WTC11 (cell line): ENCODE data around the gene PSMD11. TPM values are rescaled to one million over a fixed set of nuclear protein-coding genes. Genes with fewer than 3 reads are reported as not detected.

Source experiments
- ATAC-seq: fragments of 200-7000 bp; cut with Tn5 transposase; 2 replicates; pipeline ENCODE4 v1.10.0; 2021; ENCODE audit warnings: mild to moderate bottlenecking, moderate library complexity
- CTCF ChIA-PET: fragments of 300-600 bp; sonication (Branson Sonifier 250); formaldehyde crosslinking; loops from one replicate; lab custom pipeline; 2021; ENCODE audit warnings: antibody characterized with exemption; lab: Charles Lee
- POLR2A ChIA-PET: fragments of 350-600 bp; sonication (Branson Sonifier 250); formaldehyde crosslinking; loops from one replicate; lab custom pipeline; 2021; ENCODE audit warnings: antibody characterized with exemption; lab: Charles Lee
- DNase-seq: peaks from one replicate; pipeline ENCODE4 v3.0.0; 2021; ENCODE audit warnings: low spot score
- H3K27ac Mint-ChIP-seq: 2 replicates; pipeline ENCODE4 v1.8.0; 2021; ENCODE audit warnings: mixed read lengths
- H3K27me3 Mint-ChIP-seq: 2 replicates; pipeline ENCODE4 v1.8.0; 2021; ENCODE audit warnings: low read depth, mild to moderate bottlenecking, moderate library complexity, mixed read lengths
- H3K36me3 Mint-ChIP-seq: 2 replicates; pipeline ENCODE4 v1.8.0; 2021; ENCODE audit warnings: mixed read lengths
- H3K4me1 Mint-ChIP-seq: 2 replicates; pipeline ENCODE4 v1.8.0; 2022; ENCODE audit warnings: mixed read lengths
- H3K4me3 Mint-ChIP-seq: 2 replicates; pipeline ENCODE4 v1.8.0; 2021; ENCODE audit warnings: mild to moderate bottlenecking, moderate library complexity, mixed read lengths
- H3K9me3 Mint-ChIP-seq: 2 replicates; pipeline ENCODE4 v1.8.0; 2021; ENCODE audit warnings: mixed read lengths
- ATF3 ChIP-seq: sonication (generic); formaldehyde crosslinking; conservative IDR thresholded peaks from 2 replicates; pipeline ENCODE4 v1.8.1; 2022; ENCODE audit warnings: mild to moderate bottlenecking, missing genetic modification reagents
- E2F4 ChIP-seq: sonication (generic); formaldehyde crosslinking; IDR thresholded peaks from 2 replicates; pipeline ENCODE4 v1.8.1; 2022; ENCODE audit warnings: low read depth, mild to moderate bottlenecking, moderate library complexity, missing genetic modification reagents, borderline replicate concordance
- ELF4 ChIP-seq: sonication (generic); formaldehyde crosslinking; IDR thresholded peaks from 2 replicates; pipeline ENCODE4 v1.8.1; 2022; ENCODE audit warnings: low read depth, mild to moderate bottlenecking, moderate library complexity, missing genetic modification reagents
- EMX1 ChIP-seq: fragments of 250-450 bp; sonication (Bioruptor Pico); IDR thresholded peaks from 2 replicates; pipeline ENCODE4 v1.8.0; 2021; ENCODE audit warnings: mild to moderate bottlenecking
- ESRRA ChIP-seq: sonication (generic); formaldehyde crosslinking; IDR thresholded peaks from 2 replicates; pipeline ENCODE4 v1.8.1; 2022; ENCODE audit warnings: mild to moderate bottlenecking, missing genetic modification reagents, borderline replicate concordance
- ETV6 ChIP-seq: sonication (generic); formaldehyde crosslinking; IDR thresholded peaks from 2 replicates; pipeline ENCODE4 v1.8.1; 2022; ENCODE audit warnings: mild to moderate bottlenecking, missing genetic modification reagents
- FOXK1 ChIP-seq: sonication (generic); formaldehyde crosslinking; IDR thresholded peaks from 2 replicates; pipeline ENCODE4 v1.8.0; 2022; ENCODE audit warnings: mild to moderate bottlenecking, moderate library complexity, missing genetic modification reagents
- FOXP1 ChIP-seq: sonication (generic); formaldehyde crosslinking; IDR thresholded peaks from 2 replicates; pipeline ENCODE4 v1.8.0; 2022; ENCODE audit warnings: missing genetic modification reagents, mild to moderate bottlenecking, moderate library complexity, borderline replicate concordance
- GABPB1 ChIP-seq: sonication (generic); formaldehyde crosslinking; IDR thresholded peaks from 2 replicates; pipeline ENCODE4 v1.8.1; 2023; ENCODE audit warnings: mild to moderate bottlenecking, missing genetic modification reagents
- HMGXB4 ChIP-seq: sonication (generic); formaldehyde crosslinking; IDR thresholded peaks from 2 replicates; pipeline ENCODE4 v1.8.1; 2023; ENCODE audit warnings: mild to moderate bottlenecking, moderate library complexity, missing genetic modification reagents
- MAX ChIP-seq: sonication (generic); formaldehyde crosslinking; IDR thresholded peaks from 2 replicates; pipeline ENCODE4 v1.8.0; 2022; ENCODE audit warnings: mild to moderate bottlenecking, missing genetic modification reagents
- MLX ChIP-seq: sonication (generic); formaldehyde crosslinking; IDR thresholded peaks from 2 replicates; pipeline ENCODE4 v1.8.1; 2023; ENCODE audit warnings: mild to moderate bottlenecking, missing genetic modification reagents, moderate library complexity
- NR3C1 ChIP-seq: sonication (generic); formaldehyde crosslinking; conservative IDR thresholded peaks from 2 replicates; pipeline ENCODE4 v1.8.1; 2023; ENCODE audit warnings: low read depth, mild to moderate bottlenecking, missing genetic modification reagents
- PRRX2 ChIP-seq: fragments of 250-450 bp; sonication (Bioruptor Pico); IDR thresholded peaks from 2 replicates; pipeline ENCODE4 v1.8.0; 2021; ENCODE audit warnings: mild to moderate bottlenecking
- SMAD4 ChIP-seq: sonication (generic); formaldehyde crosslinking; IDR thresholded peaks from 2 replicates; pipeline ENCODE4 v1.8.0; 2022; ENCODE audit warnings: mild to moderate bottlenecking, missing genetic modification reagents
- STAT6 ChIP-seq: sonication (generic); formaldehyde crosslinking; conservative IDR thresholded peaks from 2 replicates; pipeline ENCODE4 v1.8.1; 2023; ENCODE audit warnings: mild to moderate bottlenecking, low read depth, missing genetic modification reagents, moderate library complexity
- TEAD4 ChIP-seq: sonication (generic); formaldehyde crosslinking; IDR thresholded peaks from 2 replicates; pipeline ENCODE4 v1.8.0; 2022; ENCODE audit warnings: mild to moderate bottlenecking, missing genetic modification reagents
- ZNF396 ChIP-seq: fragments of 250-450 bp; sonication (Bioruptor Pico); IDR thresholded peaks from 2 replicates; pipeline ENCODE4 v1.8.0; 2021; ENCODE audit warnings: mild to moderate bottlenecking, moderate library complexity, borderline replicate concordance
- ZNF423 ChIP-seq: fragments of 250-450 bp; sonication (Bioruptor Pico); IDR thresholded peaks from 2 replicates; pipeline ENCODE4 v2.1.2; 2022; ENCODE audit warnings: mild to moderate bottlenecking, moderate library complexity
- total RNA-seq: library from RNA; stranded (reverse); gene quantifications from 3 replicates; pipeline ENCODE4 v1.2.3, GENCODE V29; 2021

Gene PSMD11
- total RNA-seq, 1 experiment from 2014 or later = 155 TPM

- peak; percentile 59 for DNase-seq
- TF ChIP-seq ATF3 (CRISPR knock-in tag) (no peak), SMAD4 (CRISPR knock-in tag) (no peak), FOXK1 (0 out of 2 replicates have a peak, but pooled peaks have one; percentile 21), ZNF423 (CRISPR knock-in tag) (0 out of 2 replicates have a peak, but pooled peaks have one; percentile 40), HMGXB4 (CRISPR knock-in tag) (no peak), ETV6 (0 out of 2 replicates have a peak, but pooled peaks have one; percentile 13), EMX1 (CRISPR knock-in tag) (no peak), PRRX2 (CRISPR knock-in tag) (peak; percentile 53; the same call in 1 of the 2 replicates)
- TF ChIP-seq, all 79 proteins: peak for 4
- Mint-ChIP-seq H3K4me3 (no peak overlapping the region), H3K27ac (peak overlapping the region; percentile 60), H3K9me3 (no peaks in the 10 kb centered on the region), H3K4me1 (peaks cover 37% of the 10 kb centered on the region), H3K27me3 (no peaks in the 10 kb centered on the region), H3K36me3 (peaks cover 38% of the 10 kb centered on the region)
- ChIA-PET CTCF (interaction anchor here (0.6 to 2.7 kb wide), 19 partner anchors 10 to 453 kb away, joined by 3 to 20 read pairs (median 4); partner anchors contain the start of genes MYO1D and PSMD11), POLR2A (interaction anchor here (0.6 kb wide), 1 partner anchor 44 kb away, joined by 5 read pairs; no protein-coding TSS in a partner anchor)
- ATAC-seq = peak; percentile 18
These were observed 39.2 kb downstream of the PSMD11 start for GRCh38 chr17:32483451-32484019.

GRCh38 chr17:32484041-32484461 is 39.7 kb downstream of the PSMD11 start:
- Mint-ChIP-seq H3K4me1 (peaks cover 42% of the 10 kb centered on the region), H3K36me3 (peaks cover 34% of the 10 kb centered on the region), H3K9me3 (no peaks in the 10 kb centered on the region), H3K27ac (peak overlapping the region; percentile 81), H3K27me3 (no peaks in the 10 kb centered on the region), H3K4me3 (no peak overlapping the region)
- no peak for ATAC-seq
- DNase-seq = no peak
- TF ChIP-seq ELF4 = no peak
- TF ChIP-seq TEAD4 (CRISPR knock-in tag) = no peak
- no peak for TF ChIP-seq NR3C1 (CRISPR knock-in tag)
- no peak for TF ChIP-seq E2F4 (CRISPR knock-in tag)
- no peak for TF ChIP-seq STAT6 (CRISPR knock-in tag)
- no peak for TF ChIP-seq GABPB1 (CRISPR knock-in tag)
- no peak for TF ChIP-seq PRRX2 (CRISPR knock-in tag)
- ChIA-PET POLR2A (interaction anchor here (0.6 kb wide), 1 partner anchor 44 kb away, joined by 5 read pairs; no protein-coding TSS in a partner anchor), CTCF (interaction anchor here (0.6 to 2.7 kb wide), 19 partner anchors 11 to 453 kb away, joined by 3 to 20 read pairs (median 4); partner anchors contain the start of genes MYO1D and PSMD11)

- POLR2A ChIA-PET = interaction anchor here (0.7 kb wide), 1 partner anchor 245 kb away, joined by 5 read pairs; no protein-coding TSS in a partner anchor
- H3K36me3 Mint-ChIP-seq = peaks cover 34% of the 10 kb centered on the region
- no peak overlapping the region for H3K27ac Mint-ChIP-seq
- peaks cover 48% of the 10 kb centered on the region for H3K4me1 Mint-ChIP-seq
- H3K9me3 Mint-ChIP-seq = no peaks in the 10 kb centered on the region
- no peak overlapping the region for H3K4me3 Mint-ChIP-seq
- no peak for ATAC-seq
- no peaks in the 10 kb centered on the region for H3K27me3 Mint-ChIP-seq
- DNase-seq = no peak
- CTCF ChIA-PET = interaction anchor here (1.0 to 2.7 kb wide), 13 partner anchors 13 to 393 kb away, joined by 3 to 20 read pairs (median 6); partner anchors contain the start of genes MYO1D and PSMD11
- TF ChIP-seq EMX1 (CRISPR knock-in tag) = no peak
- no peak for TF ChIP-seq MAX (CRISPR knock-in tag)
- no peak for TF ChIP-seq PRRX2 (CRISPR knock-in tag)
- TF ChIP-seq MLX (CRISPR knock-in tag) = no peak
- no peak for TF ChIP-seq FOXP1 (CRISPR knock-in tag)
- no peak for TF ChIP-seq ESRRA (CRISPR knock-in tag)
- no peak for TF ChIP-seq ZNF396 (CRISPR knock-in tag)
- no peak for TF ChIP-seq E2F4 (CRISPR knock-in tag)
These were observed 40.3 kb downstream of the PSMD11 start for GRCh38 chr17:32484628-32485027.
